HL-60 (cell line): Measurements from ENCODE around the gene FBXW7.
A peak's percentile ranks its signal among the peaks of the same experiment; 100 is the strongest.

Experiments used
- DNase-seq, 2 experiments: peaks; one replicate each; pipeline ENCODE4 v3.0.0-alpha.2; 2010 to 2020; ENCODE audit warnings: low read depth in 1 of 2, low spot score in 1 of 2
- H3K27ac ChIP-seq: fragments of 250-450 bp; sonication (Bioruptor Pico); replicated peaks from 2 replicates; pipeline ENCODE4 v1.5.1; 2020; ENCODE audit warnings: mild to moderate bottlenecking, moderate library complexity
- H3K27me3 ChIP-seq: fragments of 250-450 bp; sonication (Bioruptor Pico); 2 replicates; pipeline ENCODE4 v1.5.1; 2021; ENCODE audit warnings: mild to moderate bottlenecking, moderate library complexity; ENCODE audit not compliant: insufficient read depth, poor library complexity, severe bottlenecking
- H3K4me3 ChIP-seq: replicated peaks from 2 replicates; pipeline ENCODE4 v1.5.1; 2011; ENCODE audit warnings: mild to moderate bottlenecking, control low read depth, low read length; ENCODE audit not compliant: insufficient read depth
- CTCF ChIP-seq: IDR thresholded peaks from one replicate; pipeline ENCODE4 v1.5.1; 2011; ENCODE audit warnings: low read length, control low read depth, inconsistent platforms; ENCODE audit not compliant: insufficient read depth
- GABPA ChIP-seq: IDR thresholded peaks from 2 replicates; pipeline ENCODE4 v1.6.1; 2012; ENCODE audit warnings: low read depth
- POLR2AphosphoS5 ChIP-seq: IDR thresholded peaks from 2 replicates; pipeline ENCODE4 v1.6.1; 2012; ENCODE audit warnings: low read depth
- SPI1 ChIP-seq: IDR thresholded peaks from 2 replicates; pipeline ENCODE4 v1.6.1; 2012; ENCODE audit warnings: low read depth, mild to moderate bottlenecking, borderline replicate concordance
- TF ChIP-seq, protein P1 (sequence below): IDR thresholded peaks from 2 replicates; pipeline ENCODE4 v1.6.1; 2012; ENCODE audit warnings: low read depth; ENCODE audit not compliant: insufficient replicate concordance

FBXW7 gene

GRCh38 chr4:152294331-152294730 lies 241.6 kb downstream of the FBXW7 start:
- no peak overlapping the region for H3K4me3 ChIP-seq
- H3K27me3 ChIP-seq, result no peaks in the 10 kb centered on the region
- TF ChIP-seq SPI1 (no peak), POLR2AphosphoS5 (no peak), GABPA (no peak), CTCF (no peak)
- TF ChIP-seq, protein P1, sequence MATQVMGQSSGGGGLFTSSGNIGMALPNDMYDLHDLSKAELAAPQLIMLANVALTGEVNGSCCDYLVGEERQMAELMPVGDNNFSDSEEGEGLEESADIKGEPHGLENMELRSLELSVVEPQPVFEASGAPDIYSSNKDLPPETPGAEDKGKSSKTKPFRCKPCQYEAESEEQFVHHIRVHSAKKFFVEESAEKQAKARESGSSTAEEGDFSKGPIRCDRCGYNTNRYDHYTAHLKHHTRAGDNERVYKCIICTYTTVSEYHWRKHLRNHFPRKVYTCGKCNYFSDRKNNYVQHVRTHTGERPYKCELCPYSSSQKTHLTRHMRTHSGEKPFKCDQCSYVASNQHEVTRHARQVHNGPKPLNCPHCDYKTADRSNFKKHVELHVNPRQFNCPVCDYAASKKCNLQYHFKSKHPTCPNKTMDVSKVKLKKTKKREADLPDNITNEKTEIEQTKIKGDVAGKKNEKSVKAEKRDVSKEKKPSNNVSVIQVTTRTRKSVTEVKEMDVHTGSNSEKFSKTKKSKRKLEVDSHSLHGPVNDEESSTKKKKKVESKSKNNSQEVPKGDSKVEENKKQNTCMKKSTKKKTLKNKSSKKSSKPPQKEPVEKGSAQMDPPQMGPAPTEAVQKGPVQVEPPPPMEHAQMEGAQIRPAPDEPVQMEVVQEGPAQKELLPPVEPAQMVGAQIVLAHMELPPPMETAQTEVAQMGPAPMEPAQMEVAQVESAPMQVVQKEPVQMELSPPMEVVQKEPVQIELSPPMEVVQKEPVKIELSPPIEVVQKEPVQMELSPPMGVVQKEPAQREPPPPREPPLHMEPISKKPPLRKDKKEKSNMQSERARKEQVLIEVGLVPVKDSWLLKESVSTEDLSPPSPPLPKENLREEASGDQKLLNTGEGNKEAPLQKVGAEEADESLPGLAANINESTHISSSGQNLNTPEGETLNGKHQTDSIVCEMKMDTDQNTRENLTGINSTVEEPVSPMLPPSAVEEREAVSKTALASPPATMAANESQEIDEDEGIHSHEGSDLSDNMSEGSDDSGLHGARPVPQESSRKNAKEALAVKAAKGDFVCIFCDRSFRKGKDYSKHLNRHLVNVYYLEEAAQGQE, result no peak
- DNase-seq, result no peak
- H3K27ac ChIP-seq, result no peak overlapping the region

DNA sequence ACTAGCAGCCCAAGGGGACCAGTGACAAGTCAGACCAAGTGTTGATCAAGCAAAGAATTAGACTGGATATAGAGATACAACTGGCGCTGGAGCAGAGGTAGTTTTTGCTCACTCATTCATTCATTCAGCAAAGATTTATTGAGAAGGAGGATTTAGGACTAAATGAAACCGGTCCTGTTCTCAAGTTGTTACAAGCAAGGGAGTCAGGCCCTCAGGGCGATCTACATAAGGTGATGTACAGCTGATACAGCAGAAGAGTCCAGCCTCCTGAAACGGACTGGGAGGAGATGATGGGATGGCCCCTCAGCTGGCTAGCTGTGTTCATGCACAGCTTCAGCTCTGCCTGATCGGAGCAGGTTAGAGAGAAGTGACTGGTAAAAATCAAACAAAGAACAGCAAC lies 242.4 kb downstream of the FBXW7 start:
- no peak for DNase-seq
- no peak for TF ChIP-seq SPI1
- TF ChIP-seq GABPA, result no peak
- no peak for TF ChIP-seq CTCF
- TF ChIP-seq, protein P1, result no peak
- TF ChIP-seq POLR2AphosphoS5, result no peak
- no peak overlapping the region for H3K4me3 ChIP-seq
- H3K27ac ChIP-seq, result no peak overlapping the region
- H3K27me3 ChIP-seq, result no peaks in the 10 kb centered on the region

DNA sequence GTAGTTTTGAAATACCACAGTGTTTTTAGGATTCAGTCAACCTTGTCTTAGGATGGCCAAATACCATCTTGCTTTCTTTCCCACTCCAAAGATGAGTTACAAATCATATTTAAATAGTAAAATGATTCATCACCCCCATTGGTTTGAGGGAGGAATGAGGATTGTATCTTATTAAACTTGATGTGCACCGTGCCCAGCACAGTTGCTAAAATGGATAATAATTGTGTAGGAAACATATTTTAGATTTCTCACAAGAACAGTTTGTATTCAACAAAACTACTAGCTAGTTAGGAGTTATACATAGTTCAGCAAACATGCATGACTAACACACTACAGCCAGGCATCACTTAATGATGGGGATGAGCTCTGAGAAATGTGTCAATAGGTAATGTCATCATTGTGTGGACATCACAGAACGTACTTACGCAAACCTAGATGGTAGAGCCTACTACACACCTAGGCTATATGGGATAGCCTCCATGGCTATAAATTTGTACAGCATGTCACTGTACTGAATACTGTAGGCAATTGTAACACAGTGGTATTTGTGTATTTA lies 245.4 kb downstream of the FBXW7 start:
- no peaks in the 10 kb centered on the region for H3K27me3 ChIP-seq
- DNase-seq, result peak in 1 of 2 experiments; percentile 15
- TF ChIP-seq, protein P1, result no peak
- H3K4me3 ChIP-seq, result no peak overlapping the region
- H3K27ac ChIP-seq, result no peak overlapping the region

- no peak overlapping the region for H3K4me3 ChIP-seq
- no peak overlapping the region for H3K27ac ChIP-seq
- TF ChIP-seq POLR2AphosphoS5 (no peak), SPI1 (no peak), GABPA (no peak), CTCF (no peak)
- TF ChIP-seq, protein P1, result no peak
- no peaks in the 10 kb centered on the region for H3K27me3 ChIP-seq
- no peak for DNase-seq
Observed at GRCh38 chr4:152289941-152290340, 246.0 kb downstream of the FBXW7 start.
